HL-60 (cell line): ENCODE data around the gene KAZN.

Experiments
- DNase-seq, 2 experiments: peaks; one replicate each; pipeline ENCODE4 v3.0.0-alpha.2; 2010 to 2020; ENCODE audit warnings: low read depth in 1 of 2, low spot score in 1 of 2
- H3K27ac ChIP-seq: fragments of 250-450 bp; sonication (Bioruptor Pico); replicated peaks from 2 replicates; pipeline ENCODE4 v1.5.1; 2020; ENCODE audit warnings: mild to moderate bottlenecking, moderate library complexity
- H3K27me3 ChIP-seq: fragments of 250-450 bp; sonication (Bioruptor Pico); 2 replicates; pipeline ENCODE4 v1.5.1; 2021; ENCODE audit warnings: mild to moderate bottlenecking, moderate library complexity; ENCODE audit not compliant: insufficient read depth, poor library complexity, severe bottlenecking
- H3K4me3 ChIP-seq: replicated peaks from 2 replicates; pipeline ENCODE4 v1.5.1; 2011; ENCODE audit warnings: mild to moderate bottlenecking, control low read depth, low read length; ENCODE audit not compliant: insufficient read depth
- GABPA ChIP-seq: IDR thresholded peaks from 2 replicates; pipeline ENCODE4 v1.6.1; 2012; ENCODE audit warnings: low read depth
- POLR2AphosphoS5 ChIP-seq: IDR thresholded peaks from 2 replicates; pipeline ENCODE4 v1.6.1; 2012; ENCODE audit warnings: low read depth
- SPI1 ChIP-seq: IDR thresholded peaks from 2 replicates; pipeline ENCODE4 v1.6.1; 2012; ENCODE audit warnings: low read depth, mild to moderate bottlenecking, borderline replicate concordance
- TF ChIP-seq, protein P1 (sequence below): IDR thresholded peaks from one replicate; pipeline ENCODE4 v1.5.1; 2011; ENCODE audit warnings: low read length, control low read depth, inconsistent platforms; ENCODE audit not compliant: insufficient read depth
- TF ChIP-seq, protein P2 (sequence below): IDR thresholded peaks from 2 replicates; pipeline ENCODE4 v1.6.1; 2012; ENCODE audit warnings: low read depth; ENCODE audit not compliant: insufficient replicate concordance

KAZN gene

DNA sequence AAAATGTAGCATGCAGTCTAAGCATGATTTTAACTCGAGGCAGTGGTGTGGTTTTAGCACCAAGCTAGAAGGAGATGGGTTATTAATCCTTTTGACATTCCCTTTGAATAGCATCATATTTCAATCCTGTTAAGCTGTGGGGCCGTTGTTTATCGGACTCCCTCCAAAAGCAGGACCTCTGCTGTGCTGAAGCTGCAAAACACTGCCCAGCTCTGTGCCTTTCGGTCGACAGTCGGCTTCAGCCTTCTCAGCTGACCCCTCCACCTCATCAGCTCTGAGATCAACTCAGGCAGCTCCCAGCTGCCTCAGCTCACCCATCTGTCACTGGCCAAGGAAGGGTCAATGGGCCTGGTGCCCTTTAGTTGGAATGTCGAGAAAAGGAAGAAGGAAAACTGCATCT lies 95.5 kb downstream of the KAZN start:
- TF ChIP-seq, protein P1, sequence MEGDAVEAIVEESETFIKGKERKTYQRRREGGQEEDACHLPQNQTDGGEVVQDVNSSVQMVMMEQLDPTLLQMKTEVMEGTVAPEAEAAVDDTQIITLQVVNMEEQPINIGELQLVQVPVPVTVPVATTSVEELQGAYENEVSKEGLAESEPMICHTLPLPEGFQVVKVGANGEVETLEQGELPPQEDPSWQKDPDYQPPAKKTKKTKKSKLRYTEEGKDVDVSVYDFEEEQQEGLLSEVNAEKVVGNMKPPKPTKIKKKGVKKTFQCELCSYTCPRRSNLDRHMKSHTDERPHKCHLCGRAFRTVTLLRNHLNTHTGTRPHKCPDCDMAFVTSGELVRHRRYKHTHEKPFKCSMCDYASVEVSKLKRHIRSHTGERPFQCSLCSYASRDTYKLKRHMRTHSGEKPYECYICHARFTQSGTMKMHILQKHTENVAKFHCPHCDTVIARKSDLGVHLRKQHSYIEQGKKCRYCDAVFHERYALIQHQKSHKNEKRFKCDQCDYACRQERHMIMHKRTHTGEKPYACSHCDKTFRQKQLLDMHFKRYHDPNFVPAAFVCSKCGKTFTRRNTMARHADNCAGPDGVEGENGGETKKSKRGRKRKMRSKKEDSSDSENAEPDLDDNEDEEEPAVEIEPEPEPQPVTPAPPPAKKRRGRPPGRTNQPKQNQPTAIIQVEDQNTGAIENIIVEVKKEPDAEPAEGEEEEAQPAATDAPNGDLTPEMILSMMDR: no peak

DNA sequence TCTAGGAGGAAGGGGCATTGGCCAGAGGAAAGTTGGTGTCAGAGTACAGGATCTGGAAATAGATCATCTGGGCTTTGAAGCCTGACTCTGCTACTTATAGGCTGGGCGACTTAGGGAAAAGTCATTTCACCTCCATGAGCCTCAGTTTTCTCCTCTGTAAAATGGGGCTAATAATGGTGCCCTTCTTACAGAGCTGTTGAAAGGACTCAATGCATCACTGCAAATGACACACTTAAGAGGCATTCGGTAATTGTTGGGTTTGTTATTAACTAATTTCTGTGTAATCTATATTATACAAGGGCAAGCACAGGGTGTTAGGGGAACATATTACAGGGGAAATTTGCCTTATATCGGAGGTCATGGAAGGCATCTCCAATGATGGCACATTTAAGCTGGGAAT lies 96.1 kb downstream of the KAZN start:
- Histone ChIP-seq H3K27ac (no peak overlapping the region), H3K4me3 (no peak overlapping the region), H3K27me3 (no peaks in the 10 kb centered on the region)
- TF ChIP-seq POLR2AphosphoS5 (no peak), SPI1 (no peak), GABPA (no peak)
- TF ChIP-seq, protein P1: no peak
- TF ChIP-seq, protein P2, sequence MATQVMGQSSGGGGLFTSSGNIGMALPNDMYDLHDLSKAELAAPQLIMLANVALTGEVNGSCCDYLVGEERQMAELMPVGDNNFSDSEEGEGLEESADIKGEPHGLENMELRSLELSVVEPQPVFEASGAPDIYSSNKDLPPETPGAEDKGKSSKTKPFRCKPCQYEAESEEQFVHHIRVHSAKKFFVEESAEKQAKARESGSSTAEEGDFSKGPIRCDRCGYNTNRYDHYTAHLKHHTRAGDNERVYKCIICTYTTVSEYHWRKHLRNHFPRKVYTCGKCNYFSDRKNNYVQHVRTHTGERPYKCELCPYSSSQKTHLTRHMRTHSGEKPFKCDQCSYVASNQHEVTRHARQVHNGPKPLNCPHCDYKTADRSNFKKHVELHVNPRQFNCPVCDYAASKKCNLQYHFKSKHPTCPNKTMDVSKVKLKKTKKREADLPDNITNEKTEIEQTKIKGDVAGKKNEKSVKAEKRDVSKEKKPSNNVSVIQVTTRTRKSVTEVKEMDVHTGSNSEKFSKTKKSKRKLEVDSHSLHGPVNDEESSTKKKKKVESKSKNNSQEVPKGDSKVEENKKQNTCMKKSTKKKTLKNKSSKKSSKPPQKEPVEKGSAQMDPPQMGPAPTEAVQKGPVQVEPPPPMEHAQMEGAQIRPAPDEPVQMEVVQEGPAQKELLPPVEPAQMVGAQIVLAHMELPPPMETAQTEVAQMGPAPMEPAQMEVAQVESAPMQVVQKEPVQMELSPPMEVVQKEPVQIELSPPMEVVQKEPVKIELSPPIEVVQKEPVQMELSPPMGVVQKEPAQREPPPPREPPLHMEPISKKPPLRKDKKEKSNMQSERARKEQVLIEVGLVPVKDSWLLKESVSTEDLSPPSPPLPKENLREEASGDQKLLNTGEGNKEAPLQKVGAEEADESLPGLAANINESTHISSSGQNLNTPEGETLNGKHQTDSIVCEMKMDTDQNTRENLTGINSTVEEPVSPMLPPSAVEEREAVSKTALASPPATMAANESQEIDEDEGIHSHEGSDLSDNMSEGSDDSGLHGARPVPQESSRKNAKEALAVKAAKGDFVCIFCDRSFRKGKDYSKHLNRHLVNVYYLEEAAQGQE: no peak
- no peak for DNase-seq

More for the DNA sequence above, 95.5 kb downstream of the KAZN start:
- Histone ChIP-seq H3K27me3 (no peaks in the 10 kb centered on the region), H3K4me3 (no peak overlapping the region), H3K27ac (no peak overlapping the region)
- DNase-seq: no peak

- Histone ChIP-seq H3K4me3 (no peak overlapping the region), H3K27me3 (no peaks in the 10 kb centered on the region), H3K27ac (no peak overlapping the region)
- DNase-seq: no peak
- TF ChIP-seq POLR2AphosphoS5 (no peak), SPI1 (no peak), GABPA (no peak)
- TF ChIP-seq, protein P1: no peak
- TF ChIP-seq, protein P2: no peak
Measured at GRCh38 chr1:14696761-14697160, 98.3 kb downstream of the KAZN start.

GRCh38 chr1:14697353-14697752 lies 98.9 kb downstream of the KAZN start:
- TF ChIP-seq, protein P1: no peak
- TF ChIP-seq POLR2AphosphoS5 (no peak), SPI1 (no peak), GABPA (no peak)
- TF ChIP-seq, protein P2: no peak
- no peak overlapping the region for H3K4me3 ChIP-seq
- H3K27ac ChIP-seq: no peak overlapping the region
- no peaks in the 10 kb centered on the region for H3K27me3 ChIP-seq
- no peak for DNase-seq
